HG03469 (cell line): ENCODE results near the gene PSMC3.
"Not testable (repeated sequence)": the region's sequence is repeated elsewhere in the genome, so short reads cannot be mapped to it uniquely, and the experiment has no call there.

Source experiments
- ATAC-seq: cut with Tn5 transposase; IDR thresholded peaks from one replicate; pipeline ENCODE4 v1.9.1; 2021; ENCODE audit warnings: mild to moderate bottlenecking, moderate library complexity, moderate number of reproducible peaks; ENCODE audit not compliant: unreplicated experiment

Gene PSMC3

GRCh38 chr11:47426062-47426956 lies at the start of gene PSMC3:
Gene PSMC3, minus strand, starts transcription at chr11:47426439. Its CDS starts 160 bp downstream, at chr11:47426279.
- peak; percentile 68 for ATAC-seq

GRCh38 chr11:47470671-47471070 lies 44.4 kb upstream of the PSMC3 start:
- no peak for ATAC-seq

GRCh38 chr11:47469361-47470179 lies 43.3 kb upstream of the PSMC3 start:
- no peak for ATAC-seq

- no peak for ATAC-seq
Measured at GRCh38 chr11:47468598-47469214, 42.5 kb upstream of the PSMC3 start.

- no peak for ATAC-seq
Measured at GRCh38 chr11:47467357-47467756, 41.1 kb upstream of the PSMC3 start.

- no peak for ATAC-seq
Measured at GRCh38 chr11:47466701-47467250, 40.5 kb upstream of the PSMC3 start.

GRCh38 chr11:47466201-47466600 lies 40.0 kb upstream of the PSMC3 start:
- no peak for ATAC-seq

- ATAC-seq, result no peak
Measured at GRCh38 chr11:47464483-47464882, 38.2 kb upstream of the PSMC3 start.

- no peak for ATAC-seq
Measured at GRCh38 chr11:47461876-47462275, 35.6 kb upstream of the PSMC3 start.

GRCh38 chr11:47460571-47461235 lies 34.5 kb upstream of the PSMC3 start:
- no peak for ATAC-seq

- not testable (repeated sequence) for ATAC-seq
Measured at GRCh38 chr11:47454258-47454671, 28.0 kb upstream of the PSMC3 start.

GRCh38 chr11:47453365-47453764 lies 27.1 kb upstream of the PSMC3 start:
- ATAC-seq, result no peak

- no peak for ATAC-seq
Measured at GRCh38 chr11:47451990-47452389, 25.8 kb upstream of the PSMC3 start.

- no peak for ATAC-seq
Measured at GRCh38 chr11:47451436-47451835, 25.2 kb upstream of the PSMC3 start.

GRCh38 chr11:47449541-47449940 lies 23.3 kb upstream of the PSMC3 start:
- no peak for ATAC-seq

GRCh38 chr11:47448566-47449427 lies 22.6 kb upstream of the PSMC3 start, which contains the start of gene RAPSN:
Gene RAPSN, minus strand, starts transcription at chr11:47449136. Its CDS starts 172 bp downstream, at chr11:47448964.
- ATAC-seq, result no peak

GRCh38 chr11:47447906-47448305 lies 21.7 kb upstream of the PSMC3 start:
- no peak for ATAC-seq

GRCh38 chr11:47446833-47447232 lies 20.6 kb upstream of the PSMC3 start:
- ATAC-seq, result no peak

- no peak for ATAC-seq
Measured at GRCh38 chr11:47445840-47446239, 19.6 kb upstream of the PSMC3 start.
